H9 (cell line): ENCODE measurements around the gene CHEK1. TPM values are rescaled to one million over a fixed set of nuclear protein-coding genes. Genes with fewer than 3 reads are reported as not detected.

ENCODE experiments used
- DNase-seq: peaks from one replicate; pipeline ENCODE4 v3.0.0-alpha.2; 2017
- H2AFZ ChIP-seq: one replicate; pipeline ENCODE4 v1.6.1; 2013; ENCODE audit warnings: mild to moderate bottlenecking, low read length, control low read depth, moderate library complexity
- H2AK5ac ChIP-seq: 2 replicates; pipeline ENCODE4 v1.6.1; 2013; ENCODE audit warnings: low read length, control low read depth, mixed read lengths; ENCODE audit not compliant: insufficient read length
- H2BK120ac ChIP-seq: one replicate; pipeline ENCODE4 v1.6.1; 2013; ENCODE audit warnings: low read depth, mild to moderate bottlenecking, low read length, control low read depth, inconsistent platforms; ENCODE audit not compliant: poor library complexity, severe bottlenecking
- H2BK12ac ChIP-seq: 2 replicates; pipeline ENCODE4 v1.6.1; 2013; ENCODE audit warnings: low read length, control low read depth, mixed read lengths, low read depth; ENCODE audit not compliant: insufficient read length
- H2BK15ac ChIP-seq: 2 replicates; pipeline ENCODE4 v1.6.1; 2013; ENCODE audit warnings: low read depth, low read length, control low read depth
- H2BK20ac ChIP-seq: one replicate; pipeline ENCODE4 v1.6.1; 2013; ENCODE audit warnings: low read depth, mild to moderate bottlenecking, low read length, control low read depth, inconsistent platforms; ENCODE audit not compliant: poor library complexity, severe bottlenecking
- H2BK5ac ChIP-seq: 2 replicates; pipeline ENCODE4 v1.6.1; 2013; ENCODE audit warnings: low read length, control low read depth, mixed read lengths; ENCODE audit not compliant: insufficient read length
- H3K14ac ChIP-seq: 2 replicates; pipeline ENCODE4 v1.6.1; 2013; ENCODE audit warnings: low read length, control low read depth; ENCODE audit not compliant: insufficient read depth
- H3K18ac ChIP-seq: 2 replicates; pipeline ENCODE4 v1.6.1; 2013; ENCODE audit warnings: low read depth, mild to moderate bottlenecking, mixed read lengths, low read length, control low read depth; ENCODE audit not compliant: insufficient read length
- H3K23ac ChIP-seq: 2 replicates; pipeline ENCODE4 v1.6.1; 2013; ENCODE audit warnings: low read length, control low read depth, mixed read lengths, low read depth; ENCODE audit not compliant: insufficient read length
- H3K23me2 ChIP-seq: 2 replicates; pipeline ENCODE4 v1.6.1; 2013; ENCODE audit warnings: low read depth, mild to moderate bottlenecking, mixed read lengths, low read length, control low read depth; ENCODE audit not compliant: insufficient read length, poor library complexity, severe bottlenecking
- H3K27ac ChIP-seq: 2 replicates; pipeline ENCODE4 v1.5.1; 2013; ENCODE audit warnings: low read length, control low read depth, mixed read lengths, low read depth; ENCODE audit not compliant: insufficient read length
- H3K27me3 ChIP-seq: 2 replicates; pipeline ENCODE4 v1.6.1; 2013; ENCODE audit warnings: low read length, control low read depth, inconsistent platforms; ENCODE audit not compliant: insufficient read depth
- H3K4ac ChIP-seq: 2 replicates; pipeline ENCODE4 v1.6.1; 2013; ENCODE audit warnings: low read depth, mild to moderate bottlenecking, control low read depth, inconsistent platforms, low read length, moderate library complexity
- H3K4me1 ChIP-seq: 2 replicates; pipeline ENCODE4 v1.6.1; 2013; ENCODE audit warnings: low read length, control low read depth, inconsistent platforms; ENCODE audit not compliant: insufficient read depth
- H3K4me2 ChIP-seq: 2 replicates; pipeline ENCODE4 v1.6.1; 2013; ENCODE audit warnings: low read length, control low read depth, mixed read lengths; ENCODE audit not compliant: insufficient read length, insufficient read depth
- H3K56ac ChIP-seq: 2 replicates; pipeline ENCODE4 v1.6.1; 2013; ENCODE audit warnings: low read depth, mild to moderate bottlenecking, mixed read lengths, low read length, control low read depth; ENCODE audit not compliant: insufficient read length
- H3K79me1 ChIP-seq: 2 replicates; pipeline ENCODE4 v1.6.1; 2013; ENCODE audit warnings: low read depth, mild to moderate bottlenecking, moderate library complexity, low read length, control low read depth, inconsistent platforms; ENCODE audit not compliant: insufficient read depth, poor library complexity, severe bottlenecking
- H3K79me2 ChIP-seq: 2 replicates; pipeline ENCODE4 v1.6.1; 2013; ENCODE audit warnings: low read length, control low read depth, inconsistent platforms; ENCODE audit not compliant: insufficient read depth
- H3K9ac ChIP-seq: 2 replicates; pipeline ENCODE4 v1.6.1; 2013; ENCODE audit warnings: low read length, control low read depth, mixed read lengths; ENCODE audit not compliant: insufficient read length; ENCODE audit errors: extremely low read depth
- H3K9me3 ChIP-seq: one replicate; pipeline ENCODE4 v1.6.1; 2013; ENCODE audit warnings: low read depth, low read length, inconsistent platforms; ENCODE audit not compliant: control insufficient read depth
- H3T11ph ChIP-seq: one replicate; pipeline ENCODE4 v1.6.1; 2013; ENCODE audit warnings: mild to moderate bottlenecking, low read length, control low read depth, inconsistent platforms
- H4K20me1 ChIP-seq: one replicate; pipeline ENCODE4 v1.6.1; 2013; ENCODE audit not compliant: control insufficient read depth, insufficient read length, insufficient read depth
- H4K5ac ChIP-seq: 2 replicates; pipeline ENCODE4 v1.6.1; 2013; ENCODE audit warnings: low read depth, mild to moderate bottlenecking, mixed read lengths, low read length, control low read depth; ENCODE audit not compliant: insufficient read length
- H4K8ac ChIP-seq: replicated peaks from 2 replicates; pipeline ENCODE4 v1.6.1; 2013; ENCODE audit warnings: low read length, control low read depth, mixed read lengths, low read depth; ENCODE audit not compliant: insufficient read length
- H4K91ac ChIP-seq: 2 replicates; pipeline ENCODE4 v1.6.1; 2013; ENCODE audit warnings: low read depth, mild to moderate bottlenecking, moderate library complexity, mixed read lengths, low read length, control low read depth; ENCODE audit not compliant: insufficient read length
- H3K27ac Mint-ChIP-seq, 3 experiments: 2 replicates in 2 of 3; 3 replicates in 1 of 3; pipeline ENCODE4 v1.8.0; 2020 to 2021; ENCODE audit warnings: mixed read lengths in 3 of 3, mild to moderate bottlenecking in 1 of 3, moderate library complexity in 1 of 3
- H3K27me3 Mint-ChIP-seq: 2 replicates; pipeline ENCODE4 v1.8.0; 2021; ENCODE audit warnings: low read depth, mild to moderate bottlenecking, moderate library complexity, mixed read lengths
- H3K36me3 Mint-ChIP-seq, 3 experiments: 2 replicates in 2 of 3; 3 replicates in 1 of 3; pipeline ENCODE4 v1.8.0; 2020 to 2021; ENCODE audit warnings: low read depth in 3 of 3, mixed read lengths in 3 of 3; ENCODE audit not compliant: insufficient read depth in 1 of 3
- H3K4me1 Mint-ChIP-seq, 2 experiments: 2 replicates each; pipeline ENCODE4 v1.8.0; 2020; ENCODE audit warnings: mixed read lengths in 2 of 2
- H3K4me3 Mint-ChIP-seq, 2 experiments: 2 replicates in 1 of 2; 3 replicates in 1 of 2; pipeline ENCODE4 v1.8.0; 2020 to 2021; ENCODE audit warnings: mild to moderate bottlenecking in 2 of 2, mixed read lengths in 2 of 2, moderate library complexity in 1 of 2
- H3K9me3 Mint-ChIP-seq, 2 experiments: 2 replicates in 1 of 2; 3 replicates in 1 of 2; pipeline ENCODE4 v1.8.0; 2020; ENCODE audit warnings: mild to moderate bottlenecking in 2 of 2, mixed read lengths in 2 of 2, moderate library complexity in 1 of 2
- CTCF ChIP-seq: fragments of 200-600 bp; sonication (generic); conservative IDR thresholded peaks from 3 replicates; pipeline ENCODE4 v1.8.0; 2021; ENCODE audit warnings: antibody characterized with exemption, mild to moderate bottlenecking
- WGBS: extraction: QIAGEN DNeasy Blood & Tissue Kit; methylation state at CpG from one replicate; pipeline ENCODE4 v1.1.7; 2013; ENCODE audit warnings: missing lambda C conversion rate, low lambda C conversion rate, mixed read lengths; ENCODE audit not compliant: insufficient read length; ENCODE audit errors: extremely low coverage; 5-methylcytosine and 5-hydroxymethylcytosine counted together
- total RNA-seq: library from RNA; stranded (reverse); gene quantifications from 2 replicates; pipeline ENCODE4 v1.2.1, GENCODE V29; 2021

The CHEK1 gene
- total RNA-seq, 1 experiment from 2014 or later, result 126 TPM

GRCh38 chr11:125627236-125627910 is 2.4 kb downstream of the CHEK1 start:
- no peak overlapping the region for H4K91ac ChIP-seq
- TF ChIP-seq CTCF, result no peak
- H3T11ph ChIP-seq, result no peak overlapping the region
- no peaks in the 10 kb centered on the region for H3K9me3 ChIP-seq
- H3K27ac ChIP-seq, result no peak overlapping the region
- H3K27me3 ChIP-seq, result no peaks in the 10 kb centered on the region
- peaks cover 14 to 16% of the 10 kb centered on the region in 2 experiments for H3K4me1 Mint-ChIP-seq
- no peak overlapping the region for H2BK20ac ChIP-seq
- H3K79me2 ChIP-seq, result peaks cover 3% of the 10 kb centered on the region; the same call in 1 of the 2 replicates
- no peak overlapping the region for H2AFZ ChIP-seq
- H4K5ac ChIP-seq, result no peak overlapping the region
- H2BK120ac ChIP-seq, result no peak overlapping the region
- no peaks in the 10 kb centered on the region for H3K23me2 ChIP-seq
- DNase-seq, result no peak
- no peaks in the 10 kb centered on the region for H3K79me1 ChIP-seq
- H3K9ac ChIP-seq, result peak overlapping the region; percentile 98
- H3K14ac ChIP-seq, result no peak overlapping the region
- no peak overlapping the region for H2BK12ac ChIP-seq
- H4K20me1 ChIP-seq, result no peaks in the 10 kb centered on the region
- H3K27me3 Mint-ChIP-seq, result no peaks in the 10 kb centered on the region
- H3K23ac ChIP-seq, result no peak overlapping the region
- H3K27ac Mint-ChIP-seq, result peak overlapping the region; percentile 5 to 100 (median 99); a peak in 4 of 7 replicates
- H4K8ac ChIP-seq, result no peak overlapping the region
- H3K4me2 ChIP-seq, result peak overlapping the region; percentile 91
- no peak overlapping the region for H3K18ac ChIP-seq
- H2BK15ac ChIP-seq, result no peak overlapping the region
- H3K4me3 Mint-ChIP-seq, result peak overlapping the region; percentile 86 to 93
- H3K36me3 Mint-ChIP-seq, result peaks cover 14 to 46% (median 42%) of the 10 kb centered on the region in 3 experiments
- no peak overlapping the region for H3K4ac ChIP-seq
- H2BK5ac ChIP-seq, result no peak overlapping the region
- H3K4me1 ChIP-seq, result no peaks in the 10 kb centered on the region
- H2AK5ac ChIP-seq, result no peak overlapping the region
- WGBS, result no CpG with 5 or more reads among the region's 7 CpGs
- H3K56ac ChIP-seq, result no peak overlapping the region
- H3K9me3 Mint-ChIP-seq, result no peaks in the 10 kb centered on the region
